GM15510 (cell line): ENCODE results near the gene MYPOP.

Experiments
- POLR2A ChIP-seq: IDR thresholded peaks from 3 replicates; pipeline ENCODE4 v1.6.1; 2011; ENCODE audit warnings: borderline replicate concordance; ENCODE audit not compliant: insufficient read length; ENCODE audit errors: extremely low read depth

MYPOP gene

GRCh38 chr19:45879055-45879454 is 23.4 kb downstream of the MYPOP start:
- TF ChIP-seq POLR2A, result no peak

- TF ChIP-seq POLR2A, result no peak
Measured at GRCh38 chr19:45878043-45878794, 24.2 kb downstream of the MYPOP start.

GRCh38 chr19:45876411-45877197 is 25.8 kb downstream of the MYPOP start:
- TF ChIP-seq POLR2A, result no peak

DNA sequence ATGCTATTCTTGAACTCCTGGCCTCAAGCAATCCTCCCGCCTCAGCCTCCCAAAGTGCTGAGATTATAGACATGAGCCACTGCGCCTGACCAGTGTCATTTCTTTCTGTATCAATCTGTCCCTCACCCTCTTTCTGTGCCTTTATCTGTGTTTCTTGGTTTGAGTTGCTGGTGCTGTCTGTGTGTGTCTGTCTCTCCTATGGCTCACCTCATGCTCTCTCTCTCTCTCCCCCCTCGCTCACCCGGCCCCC is 26.3 kb downstream of the MYPOP start:
- no peak for TF ChIP-seq POLR2A

DNA sequence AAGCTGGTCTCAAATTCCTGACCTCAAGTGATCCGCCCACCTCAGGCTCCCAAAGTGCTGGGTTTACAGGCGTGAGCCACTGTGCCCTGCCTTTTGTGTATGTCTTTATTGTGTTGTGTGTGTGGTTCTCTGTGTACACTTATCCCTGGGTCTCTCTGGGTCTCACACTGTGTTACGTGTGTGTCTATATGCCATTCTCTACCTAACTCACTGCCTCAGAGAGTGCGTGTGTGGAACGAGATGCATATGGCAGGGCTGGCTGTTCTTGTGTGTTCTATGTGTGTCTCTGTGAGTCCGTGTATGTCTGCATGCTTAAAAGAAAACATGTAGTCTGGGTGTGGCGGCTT is 27.8 kb downstream of the MYPOP start:
- TF ChIP-seq POLR2A, result no peak

DNA sequence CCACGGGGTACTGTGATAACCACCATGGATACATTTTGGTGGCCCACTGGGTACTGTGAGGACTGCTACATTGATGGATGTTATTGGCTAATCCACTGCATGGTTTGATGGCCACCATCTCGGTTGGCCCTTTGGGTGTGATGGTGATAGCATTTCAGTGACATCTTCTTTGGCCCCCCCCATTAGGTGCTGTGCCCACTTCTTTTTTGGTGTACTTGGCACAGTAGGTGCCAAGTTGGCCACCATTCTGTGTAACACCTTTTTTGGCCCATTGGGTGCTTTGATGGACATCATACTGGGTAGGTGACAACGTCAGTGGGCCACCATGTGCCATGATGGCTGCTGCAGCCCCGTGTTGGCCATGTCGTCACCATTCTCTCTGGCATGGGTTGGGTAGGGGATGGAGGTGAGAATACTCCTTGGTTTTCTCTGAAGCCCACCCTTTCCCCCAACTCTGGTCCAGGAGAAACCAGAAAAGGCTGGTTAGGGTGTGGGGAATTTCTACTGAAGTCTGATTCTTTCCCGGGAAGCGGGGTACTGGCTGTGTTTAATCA is 29.1 kb downstream of the MYPOP start:
- TF ChIP-seq POLR2A, result no peak

DNA sequence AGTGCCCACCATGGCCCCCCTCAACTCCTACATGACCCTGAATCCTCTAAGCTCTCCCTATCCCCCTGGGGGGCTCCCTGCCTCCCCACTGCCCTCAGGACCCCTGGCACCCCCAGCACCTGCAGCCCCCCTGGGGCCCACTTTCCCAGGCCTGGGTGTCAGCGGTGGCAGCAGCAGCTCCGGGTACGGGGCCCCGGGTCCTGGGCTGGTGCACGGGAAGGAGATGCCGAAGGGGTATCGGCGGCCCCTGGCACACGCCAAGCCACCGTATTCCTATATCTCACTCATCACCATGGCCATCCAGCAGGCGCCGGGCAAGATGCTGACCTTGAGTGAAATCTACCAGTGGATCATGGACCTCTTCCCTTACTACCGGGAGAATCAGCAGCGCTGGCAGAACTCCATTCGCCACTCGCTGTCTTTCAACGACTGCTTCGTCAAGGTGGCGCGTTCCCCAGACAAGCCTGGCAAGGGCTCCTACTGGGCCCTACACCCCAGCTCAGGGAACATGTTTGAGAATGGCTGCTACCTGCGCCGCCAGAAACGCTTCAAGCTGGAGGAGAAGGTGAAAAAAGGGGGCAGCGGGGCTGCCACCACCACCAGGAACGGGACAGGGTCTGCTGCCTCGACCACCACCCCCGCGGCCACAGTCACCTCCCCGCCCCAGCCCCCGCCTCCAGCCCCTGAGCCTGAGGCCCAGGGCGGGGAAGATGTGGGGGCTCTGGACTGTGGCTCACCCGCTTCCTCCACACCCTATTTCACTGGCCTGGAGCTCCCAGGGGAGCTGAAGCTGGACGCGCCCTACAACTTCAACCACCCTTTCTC is 30.1 kb downstream of the MYPOP start:
- no peak for TF ChIP-seq POLR2A

DNA sequence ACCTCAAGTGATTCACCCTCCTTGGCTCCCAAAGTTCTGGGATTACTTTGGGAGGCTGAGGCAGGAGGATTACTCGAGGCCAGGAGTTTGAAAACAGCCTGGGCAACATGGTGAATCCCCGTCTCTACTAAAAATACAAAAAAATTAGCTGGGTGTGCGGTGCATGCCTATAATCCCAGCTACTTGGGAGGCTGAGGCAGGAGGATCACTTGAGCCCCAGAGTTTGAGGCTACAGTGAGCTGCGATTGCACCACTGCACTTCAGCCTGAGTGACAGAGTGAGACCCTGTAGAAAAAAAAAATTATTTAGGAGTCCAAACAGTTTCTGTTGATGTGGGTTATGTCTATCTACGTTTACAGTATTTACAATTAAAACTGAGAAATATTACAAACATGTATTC is 31.6 kb downstream of the MYPOP start:
- TF ChIP-seq POLR2A, result no peak

GRCh38 chr19:45866400-45867176 is 35.8 kb downstream of the MYPOP start:
- TF ChIP-seq POLR2A, result no peak

- no peak for TF ChIP-seq POLR2A
Measured at GRCh38 chr19:45865269-45865948, 37.0 kb downstream of the MYPOP start.

DNA sequence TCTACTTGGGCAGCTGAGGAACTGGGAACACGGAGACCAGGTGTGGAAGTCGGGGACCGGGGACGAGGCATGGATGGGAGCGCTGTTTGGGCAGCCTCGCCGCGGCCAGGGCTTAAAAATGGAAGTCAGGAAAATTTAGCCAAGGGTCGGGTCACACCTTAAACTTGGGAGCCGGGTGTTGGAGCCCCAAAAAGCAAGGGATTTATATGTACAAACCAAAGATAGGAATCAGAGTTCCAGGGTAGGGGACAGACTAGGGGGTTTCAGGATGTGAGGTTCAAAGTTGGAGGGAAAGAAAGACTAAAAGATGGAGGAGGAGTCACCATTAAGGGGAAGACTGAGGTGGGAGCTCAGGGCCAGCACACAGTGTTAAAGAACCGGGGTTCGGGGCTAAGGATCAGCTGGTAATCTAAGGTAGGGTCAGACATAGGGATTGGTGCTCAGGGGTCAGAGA is 37.8 kb downstream of the MYPOP start:
- no peak for TF ChIP-seq POLR2A

GRCh38 chr19:45863840-45864628 is 38.4 kb downstream of the MYPOP start, which contains the start of gene FOXA3:
Gene FOXA3, plus strand, starts transcription at chr19:45864326. Its CDS starts 131 bp downstream, at chr19:45864457.
- no peak for TF ChIP-seq POLR2A

GRCh38 chr19:45863335-45863839 is 39.0 kb downstream of the MYPOP start:
- no peak for TF ChIP-seq POLR2A
